Measurements from ENCODE around the gene ADAP1. TPM values are rescaled to one million over a fixed set of nuclear protein-coding genes. Genes with fewer than 3 reads are reported as not detected.

Gene ADAP1
- total RNA-seq, 2 experiments from 2014 or later: 2.4 to 7.0 TPM

DNA sequence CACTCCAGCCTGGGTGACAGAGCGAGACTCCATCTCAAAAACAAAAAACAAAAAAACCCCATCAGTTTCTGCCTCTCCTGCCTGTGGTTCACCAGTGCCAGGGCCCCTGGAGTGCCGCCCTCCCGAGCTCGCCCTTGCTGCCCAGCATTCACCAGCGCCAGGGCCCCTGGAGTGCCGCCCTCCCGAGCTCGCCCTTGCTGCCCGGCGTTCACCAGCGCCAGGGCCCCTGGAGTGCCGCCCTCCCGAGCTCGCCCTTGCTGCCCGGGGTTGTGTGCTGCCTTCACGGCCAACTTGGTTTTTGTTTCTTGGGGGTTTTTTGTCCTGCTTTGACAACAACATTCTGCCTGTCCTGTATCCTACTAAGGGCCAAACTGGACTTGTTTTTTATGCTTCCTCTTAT, 91.4 kb downstream of the ADAP1 start:
- TF ChIP-seq, protein P1, sequence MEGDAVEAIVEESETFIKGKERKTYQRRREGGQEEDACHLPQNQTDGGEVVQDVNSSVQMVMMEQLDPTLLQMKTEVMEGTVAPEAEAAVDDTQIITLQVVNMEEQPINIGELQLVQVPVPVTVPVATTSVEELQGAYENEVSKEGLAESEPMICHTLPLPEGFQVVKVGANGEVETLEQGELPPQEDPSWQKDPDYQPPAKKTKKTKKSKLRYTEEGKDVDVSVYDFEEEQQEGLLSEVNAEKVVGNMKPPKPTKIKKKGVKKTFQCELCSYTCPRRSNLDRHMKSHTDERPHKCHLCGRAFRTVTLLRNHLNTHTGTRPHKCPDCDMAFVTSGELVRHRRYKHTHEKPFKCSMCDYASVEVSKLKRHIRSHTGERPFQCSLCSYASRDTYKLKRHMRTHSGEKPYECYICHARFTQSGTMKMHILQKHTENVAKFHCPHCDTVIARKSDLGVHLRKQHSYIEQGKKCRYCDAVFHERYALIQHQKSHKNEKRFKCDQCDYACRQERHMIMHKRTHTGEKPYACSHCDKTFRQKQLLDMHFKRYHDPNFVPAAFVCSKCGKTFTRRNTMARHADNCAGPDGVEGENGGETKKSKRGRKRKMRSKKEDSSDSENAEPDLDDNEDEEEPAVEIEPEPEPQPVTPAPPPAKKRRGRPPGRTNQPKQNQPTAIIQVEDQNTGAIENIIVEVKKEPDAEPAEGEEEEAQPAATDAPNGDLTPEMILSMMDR (conservative IDR thresholded peaks at IDR 0.05; ENCODE audit: low read length): no peak
- TF ChIP-seq EZH2phosphoT487 (IDR thresholded peaks at IDR 0.05; ENCODE audit: borderline replicate concordance, low read depth, low read length): no peak
- Histone ChIP-seq H3K4me3 (ENCODE audit: low read depth, low read length, poor library complexity, severe bottlenecking) (no peak overlapping the region), H3K27ac (ENCODE audit: low read depth, low read length, poor library complexity, severe bottlenecking) (no peak overlapping the region), H3K9me2 (ENCODE audit: insufficient read depth, low read length) (no peaks in the 10 kb centered on the region), H3K36me3 (ENCODE audit: insufficient read depth, low read length) (peaks cover 78% of the 10 kb centered on the region), H3K9me3 (ENCODE audit: low read length) (no peaks in the 10 kb centered on the region), H4K20me1 (ENCODE audit: insufficient read depth, low read length) (no peaks in the 10 kb centered on the region), H3K4me2 (ENCODE audit: low read length) (no peak overlapping the region), H3K4me1 (ENCODE audit: insufficient read depth, low read length, poor library complexity, severe bottlenecking) (no peaks in the 10 kb centered on the region), H3K79me2 (ENCODE audit: insufficient read depth, low read depth, low read length) (no peaks in the 10 kb centered on the region), H2AFZ (ENCODE audit: low read length) (no peak overlapping the region)
- BruUV-seq (replicated peaks): no TSS peak
- ChIA-PET POLR2A (no interaction called here), CTCF (ENCODE audit: unreplicated experiment) (interaction anchor here (0.5 kb wide), 1 partner anchor 361 kb away, joined by 5 read pairs; no protein-coding TSS in a partner anchor)
- intact Hi-C loops (cut with micrococcal nuclease; ENCODE audit: unreplicated experiment): no loop called here
- DNase-seq (ENCODE audit: low spot score): no peak

DNA sequence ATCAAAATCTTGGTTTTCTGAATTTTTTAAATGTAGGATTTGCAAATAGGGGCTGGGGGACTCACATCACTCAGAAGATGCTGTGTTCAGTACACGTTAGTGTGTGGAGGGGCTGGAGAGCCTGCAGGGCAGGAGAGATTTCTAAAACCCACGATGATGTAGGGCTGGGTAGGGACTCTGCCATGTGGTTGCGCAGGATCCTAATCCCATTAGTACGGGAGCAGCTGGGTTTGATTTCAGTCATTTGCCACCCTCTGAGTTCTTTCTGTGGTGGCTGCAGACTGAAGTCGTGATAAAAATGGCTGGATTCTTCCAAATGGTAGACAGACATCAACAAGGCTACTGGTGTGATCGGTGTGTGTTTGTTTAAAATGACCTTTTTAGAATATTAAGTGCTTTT, 92.3 kb downstream of the ADAP1 start:
- H3K36me3 ChIP-seq (ENCODE audit: insufficient read depth, low read length): peaks cover 73% of the 10 kb centered on the region
- intact Hi-C loops (cut with micrococcal nuclease; ENCODE audit: unreplicated experiment): no loop called here
- H2AFZ ChIP-seq (ENCODE audit: low read length): no peak overlapping the region

DNA sequence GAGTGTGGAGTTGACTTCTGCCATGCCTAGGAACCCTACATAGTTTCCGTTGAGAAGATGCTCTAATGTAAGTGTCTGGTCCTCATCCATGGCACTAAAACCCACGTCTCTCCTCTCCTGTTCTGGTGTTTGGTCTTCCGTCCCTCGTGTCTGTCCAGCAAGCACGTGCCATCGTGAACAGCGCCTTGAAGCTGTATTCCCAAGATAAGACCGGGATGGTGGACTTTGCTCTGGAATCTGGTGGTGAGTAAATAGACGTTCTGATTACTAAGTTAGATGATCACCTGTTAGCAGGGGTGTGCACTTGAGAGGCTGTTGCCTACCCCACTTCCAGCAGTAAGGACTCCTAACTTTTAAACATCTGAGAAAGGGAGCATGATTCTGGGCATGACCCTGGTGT, 93.3 kb downstream of the ADAP1 start:
- no peaks in the 10 kb centered on the region for H4K20me1 ChIP-seq (ENCODE audit: insufficient read depth, low read length)

More for the DNA sequence above, 92.3 kb downstream of the ADAP1 start:
- POLR2A ChIA-PET: no interaction called here
- no peaks in the 10 kb centered on the region for H3K9me3 ChIP-seq (ENCODE audit: low read length)
- no peak for DNase-seq (ENCODE audit: low spot score)
- CTCF ChIA-PET (ENCODE audit: unreplicated experiment): no interaction called here
- no peaks in the 10 kb centered on the region for H3K4me1 ChIP-seq (ENCODE audit: insufficient read depth, low read length, poor library complexity, severe bottlenecking)
- no peak overlapping the region for H3K4me2 ChIP-seq (ENCODE audit: low read length)
- H4K20me1 ChIP-seq (ENCODE audit: insufficient read depth, low read length): no peaks in the 10 kb centered on the region
- no peaks in the 10 kb centered on the region for H3K9me2 ChIP-seq (ENCODE audit: insufficient read depth, low read length)
- H3K79me2 ChIP-seq (ENCODE audit: insufficient read depth, low read depth, low read length): no peaks in the 10 kb centered on the region
- H3K27ac ChIP-seq (ENCODE audit: low read depth, low read length, poor library complexity, severe bottlenecking): no peak overlapping the region
- TF ChIP-seq, protein P1 (conservative IDR thresholded peaks at IDR 0.05; ENCODE audit: low read length): no peak
- no peak for TF ChIP-seq EZH2phosphoT487 (IDR thresholded peaks at IDR 0.05; ENCODE audit: borderline replicate concordance, low read depth, low read length)
- BruUV-seq (replicated peaks): no TSS peak
- no peak overlapping the region for H3K4me3 ChIP-seq (ENCODE audit: low read depth, low read length, poor library complexity, severe bottlenecking)

More for the DNA sequence above, 93.3 kb downstream of the ADAP1 start:
- Histone ChIP-seq H3K4me2 (ENCODE audit: low read length) (no peak overlapping the region), H3K4me3 (ENCODE audit: low read depth, low read length, poor library complexity, severe bottlenecking) (no peak overlapping the region), H3K27ac (ENCODE audit: low read depth, low read length, poor library complexity, severe bottlenecking) (no peak overlapping the region), H3K36me3 (ENCODE audit: insufficient read depth, low read length) (peaks cover 77% of the 10 kb centered on the region), H3K4me1 (ENCODE audit: insufficient read depth, low read length, poor library complexity, severe bottlenecking) (no peaks in the 10 kb centered on the region), H3K9me2 (ENCODE audit: insufficient read depth, low read length) (no peaks in the 10 kb centered on the region), H2AFZ (ENCODE audit: low read length) (no peak overlapping the region), H3K79me2 (ENCODE audit: insufficient read depth, low read depth, low read length) (no peaks in the 10 kb centered on the region), H3K9me3 (ENCODE audit: low read length) (no peaks in the 10 kb centered on the region)
- no peak for DNase-seq (ENCODE audit: low spot score)
- intact Hi-C loops (cut with micrococcal nuclease; ENCODE audit: unreplicated experiment): no loop called here
- POLR2A ChIA-PET: no interaction called here
- CTCF ChIA-PET (ENCODE audit: unreplicated experiment): no interaction called here
- TF ChIP-seq, protein P1 (conservative IDR thresholded peaks at IDR 0.05; ENCODE audit: low read length): no peak
- no TSS peak for BruUV-seq (replicated peaks)

All from OCI-LY7 (cell line).